Pancreas (tissue), 10 donors: ENCODE measurements around the gene GRPEL2. TPM values are rescaled to one million over a fixed set of nuclear protein-coding genes. Genes with fewer than 3 reads are reported as not detected.
"Not testable (repeated sequence)": the region's sequence is repeated elsewhere in the genome, so short reads cannot be mapped to it uniquely, and the experiment has no call there.

ENCODE experiments used
- ATAC-seq, 4 donors: fragments of 200-7000 bp; cut with Tn5 transposase; one replicate each; pipeline versions ENCODE4 v1.8.0 to v1.9.1; 2020; ENCODE audit warnings: mild to moderate bottlenecking in 4 of 4, moderate library complexity in 4 of 4
- DNase-seq, 6 donors: peaks; one replicate each; pipeline ENCODE4 v3.0.0-alpha.2; 2020
- FAIRE-seq: peaks from 2 replicates; lab custom pipeline; 2012; peaks lifted over from hg19 to GRCh38; lab: Jason Lieb, UNC
- H3K27ac ChIP-seq, 4 donors: fragments of 200-600 bp; sonication (generic); 1 replicate in 3 of 4; 2 replicates in 1 of 4; pipeline versions ENCODE4 v1.5.0 to v1.8.0; 2020
- H3K27me3 ChIP-seq, 4 donors: fragments of 200-600 bp; one replicate each; pipeline ENCODE4 v1.8.0; 2021
- H3K36me3 ChIP-seq, 3 donors: fragments of 200-600 bp; sonication (generic) in 1 of 3; one replicate each; pipeline versions ENCODE4 v1.5.0 to v1.8.0; 2020 to 2021
- H3K4me1 ChIP-seq, 3 donors: fragments of 200-600 bp; one replicate each; pipeline ENCODE4 v1.8.0; 2021
- H3K4me3 ChIP-seq, 4 donors: fragments of 200-600 bp; sonication (generic) in 2 of 4; one replicate each; pipeline versions ENCODE4 v1.5.0 to v1.8.0; 2020 to 2021
- H3K9me3 ChIP-seq, 4 donors: fragments of 200-600 bp; one replicate each; pipeline ENCODE4 v1.8.0; 2021
- CTCF ChIP-seq, 4 donors: fragments of 200-600 bp; sonication (generic) in 3 of 4; IDR thresholded peaks; one replicate each; pipeline versions ENCODE4 v1.5.0 to v1.8.0; 2021; ENCODE audit warnings: antibody characterized with exemption in 4 of 4
- WGBS, 2 donors: extraction: QIAGEN DNeasy Blood & Tissue Kit; methylation state at CpG; one replicate each; pipeline ENCODE4 v1.1.7; 2013; 5-methylcytosine and 5-hydroxymethylcytosine counted together
- intact Hi-C, 3 donors: fragments of 100-400 bp; cut with DNase I; formaldehyde crosslinking; loops; one replicate each; pipeline versions ENCODE4 v1.11.1 to v1.14.2; 2022
- polyA plus RNA-seq, 2 donors: library from polyadenylated mRNA; stranded (reverse); fragments of 200-250 nt; gene quantifications; one replicate each; pipeline ENCODE4 v1.2.3, GENCODE V29; 2013
- total RNA-seq, 6 donors: library from RNA; stranded (reverse); fragmentation: NEBNext Ultra II Directional in 4 of 6; extraction: Animal tissue kit (Norgen Biotek cat#: 25700) in 4 of 6; gene quantifications; one replicate each; pipeline versions ENCODE4 v1.2.1 to v1.2.4, GENCODE V29; 2021 to 2023
- donor health status: healthy with polysubstance abuse.
- donor health status: DM: no; HTN: no; CAD: no; lungs with moderate emphysema.
- donor health status: DM: no; HTN: no; CAD: no.
- donor health status: control.
- donor health status: control.
- donor health status: Bipolar disorder and iron deficiency.
- donor health status: DM: yes; HTN: yes; CAD: no.
- donor health status: DM: no; HTN: no; CAD: no.
- donor health status: DM: no; HTN: no; CAD: no.
- donor health status: DM: yes; HTN: yes; CAD: no.

GRPEL2 gene
- total and polyA plus RNA-seq, 8 donors = 2.1 to 9.0 (median 4.4) TPM

- H3K27me3 ChIP-seq = no peaks in the 10 kb centered on the region
- intact Hi-C loops = no loop called here
- no peaks in the 10 kb centered on the region for H3K9me3 ChIP-seq
- WGBS, 2 donors = 82 to 85% methylated on average over 19 of the region's 19 CpGs
- no peak for FAIRE-seq
- no peak for ATAC-seq
- H3K27ac ChIP-seq = no peak overlapping the region
- H3K4me1 ChIP-seq = no peaks in the 10 kb centered on the region
- no peak for TF ChIP-seq CTCF (IDR thresholded peaks at IDR 0.05)
- DNase-seq = no peak
- no peak overlapping the region for H3K4me3 ChIP-seq
- no peaks in the 10 kb centered on the region for H3K36me3 ChIP-seq
Measured at GRCh38 chr5:149392718-149393117, 47.4 kb downstream of the GRPEL2 start.

- not testable (repeated sequence) for H3K36me3 ChIP-seq
Measured at GRCh38 chr5:149394996-149395395, 49.7 kb downstream of the GRPEL2 start.

DNA sequence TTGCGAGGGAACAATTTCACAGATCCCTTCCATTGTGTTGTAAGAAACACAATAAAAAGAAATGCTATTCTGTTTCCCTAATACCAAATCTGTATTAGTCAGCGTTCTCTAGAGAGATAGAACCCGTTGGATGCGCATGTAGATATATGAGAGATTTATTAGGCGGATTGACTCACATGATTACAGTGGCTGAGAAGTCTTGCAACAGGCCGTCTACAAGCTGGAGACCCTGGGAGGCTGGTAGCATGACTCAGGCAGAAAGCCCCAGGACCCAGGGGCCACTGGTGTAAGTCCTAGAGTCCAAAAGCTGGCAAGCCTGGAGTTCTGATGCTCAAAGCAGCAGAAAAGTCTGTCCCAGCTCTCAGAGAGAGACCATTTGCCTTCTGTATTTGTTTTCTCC lies 52.2 kb downstream of the GRPEL2 start:
- FAIRE-seq = no peak
- intact Hi-C loops = no loop called here
- no peaks in the 10 kb centered on the region for H3K36me3 ChIP-seq
- H3K4me1 ChIP-seq = no peaks in the 10 kb centered on the region
- no peak for TF ChIP-seq CTCF (IDR thresholded peaks at IDR 0.05)
- no peaks in the 10 kb centered on the region for H3K27me3 ChIP-seq
- WGBS, 2 donors = 83 to 92% methylated on average over 6 of the region's 6 CpGs
- H3K27ac ChIP-seq = no peak overlapping the region
- no peak overlapping the region for H3K4me3 ChIP-seq
- peak in 2 of 4 donors; percentile 37 to 75 for ATAC-seq
- DNase-seq = no peak
- no peaks in the 10 kb centered on the region for H3K9me3 ChIP-seq

More at GRCh38 chr5:149394996-149395395, 49.7 kb downstream of the GRPEL2 start:
- FAIRE-seq, H3K4me1 ChIP-seq, intact Hi-C loops, H3K4me3 ChIP-seq, H3K9me3 ChIP-seq, ATAC-seq, DNase-seq, H3K27ac ChIP-seq, H3K27me3 ChIP-seq: not testable (repeated sequence)

GRCh38 chr5:149398747-149399266 lies 53.5 kb downstream of the GRPEL2 start:
- H3K9me3 ChIP-seq, ATAC-seq, H3K36me3 ChIP-seq, FAIRE-seq, H3K4me3 ChIP-seq, intact Hi-C loops, H3K27me3 ChIP-seq, DNase-seq, H3K27ac ChIP-seq, H3K4me1 ChIP-seq: not testable (repeated sequence)
- WGBS, 2 donors = 75 to 82% methylated on average over 7 of the region's 7 CpGs

- Histone ChIP-seq H3K27me3 (no peaks in the 10 kb centered on the region), H3K36me3 (no peaks in the 10 kb centered on the region), H3K4me1 (no peaks in the 10 kb centered on the region), H3K27ac (no peak overlapping the region), H3K9me3 (no peaks in the 10 kb centered on the region), H3K4me3 (no peak overlapping the region)
- TF ChIP-seq CTCF (IDR thresholded peaks at IDR 0.05) = no peak
- DNase-seq (no peak), ATAC-seq (no peak), FAIRE-seq (no peak)
- intact Hi-C loops = no loop called here
Measured at GRCh38 chr5:149399775-149400174, 54.5 kb downstream of the GRPEL2 start.

DNA sequence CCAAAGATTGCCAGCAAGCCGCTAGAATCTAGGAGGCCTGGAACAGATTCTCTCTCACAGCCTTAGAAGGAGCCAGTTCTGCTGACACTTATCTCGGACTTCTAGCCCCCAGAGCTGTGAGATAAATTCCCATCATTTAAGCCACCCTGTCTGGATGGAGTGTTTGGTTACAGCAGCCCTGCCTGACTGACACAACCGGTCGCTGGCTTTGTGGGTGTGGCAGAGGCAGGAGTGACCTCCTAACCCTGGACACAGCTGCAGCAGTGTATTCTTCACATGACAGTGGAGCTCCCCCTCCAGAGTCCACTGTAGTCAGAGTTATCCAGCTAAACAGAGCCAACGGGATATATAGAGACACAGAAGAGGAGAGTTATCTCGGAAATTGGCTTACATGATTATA lies 55.0 kb downstream of the GRPEL2 start:
- 66 to 76% methylated on average over 6 of the region's 6 CpGs for WGBS, 2 donors
- Histone ChIP-seq H3K4me1 (no peaks in the 10 kb centered on the region), H3K4me3 (no peak overlapping the region), H3K27ac (no peak overlapping the region), H3K27me3 (no peaks in the 10 kb centered on the region), H3K9me3 (no peaks in the 10 kb centered on the region), H3K36me3 (no peaks in the 10 kb centered on the region)
- no peak for DNase-seq
- intact Hi-C loops = no loop called here
- ATAC-seq = no peak
- no peak for TF ChIP-seq CTCF (IDR thresholded peaks at IDR 0.05)
- FAIRE-seq = no peak
